ENCODE results near the gene FLRT1.

Gene FLRT1

DNA sequence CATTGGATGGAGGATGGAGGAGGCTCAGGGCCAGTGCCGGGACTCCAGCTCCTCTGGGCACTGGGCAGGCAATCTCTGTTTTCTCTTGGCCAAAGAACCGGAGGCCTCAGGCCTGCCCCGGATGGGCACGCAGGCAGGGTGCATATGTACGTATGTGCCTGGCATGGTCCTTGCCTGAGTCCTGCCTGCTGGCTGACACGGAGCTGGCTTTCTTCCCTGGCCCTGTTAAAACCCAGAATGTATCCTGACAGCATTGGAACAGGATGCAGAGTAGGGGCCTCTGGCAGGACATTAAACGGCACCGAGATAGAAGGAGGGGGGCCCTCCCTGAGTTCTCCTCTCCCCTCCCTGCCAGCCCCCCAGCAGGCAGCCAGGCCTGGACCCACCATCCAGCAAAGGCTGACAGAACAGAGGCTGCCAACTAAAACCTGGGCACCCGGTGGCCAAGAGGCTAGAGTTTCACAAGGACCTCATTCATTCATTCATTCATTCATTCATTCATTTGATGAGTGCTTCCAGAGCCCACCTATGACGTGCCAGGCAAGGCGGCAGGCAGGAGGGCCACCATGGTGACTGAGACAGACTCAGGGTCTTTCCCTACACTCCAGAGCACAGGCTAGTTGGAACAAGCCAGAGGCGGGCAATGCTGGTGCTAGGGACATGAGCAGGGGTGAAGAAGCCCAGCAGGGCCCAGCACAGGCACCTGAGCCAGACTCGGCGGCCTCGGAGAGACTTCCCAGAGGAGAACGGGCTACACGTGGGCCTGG lies 28.8 kb downstream of the FLRT1 start:
- no peak overlapping the region for H3K27ac ChIP-seq (ENCODE audit: low read length)
- no peaks in the 10 kb centered on the region for H3K4me1 ChIP-seq (ENCODE audit: low read length)
- no peaks in the 10 kb centered on the region for H3K9me3 ChIP-seq (replicated peaks; ENCODE audit: insufficient read depth, low read length)
- no peaks in the 10 kb centered on the region for H3K27me3 ChIP-seq (replicated peaks; ENCODE audit: insufficient read depth, low read length)
- no peaks in the 10 kb centered on the region for H3K79me2 ChIP-seq (ENCODE audit: low read length)
- H3K4me3 ChIP-seq (ENCODE audit: low read length), result no peak overlapping the region
- no peaks in the 10 kb centered on the region for H3K9me2 ChIP-seq (replicated peaks; ENCODE audit: insufficient read depth, low read length)
- H2AFZ ChIP-seq (ENCODE audit: low read length), result no peak overlapping the region
- no peaks in the 10 kb centered on the region for H3F3A ChIP-seq (ENCODE audit: insufficient read depth, low read length)
- no peak for DNase-seq
- H3K4me2 ChIP-seq (ENCODE audit: low read depth, low read length), result no peak overlapping the region
- TF ChIP-seq, protein P1, sequence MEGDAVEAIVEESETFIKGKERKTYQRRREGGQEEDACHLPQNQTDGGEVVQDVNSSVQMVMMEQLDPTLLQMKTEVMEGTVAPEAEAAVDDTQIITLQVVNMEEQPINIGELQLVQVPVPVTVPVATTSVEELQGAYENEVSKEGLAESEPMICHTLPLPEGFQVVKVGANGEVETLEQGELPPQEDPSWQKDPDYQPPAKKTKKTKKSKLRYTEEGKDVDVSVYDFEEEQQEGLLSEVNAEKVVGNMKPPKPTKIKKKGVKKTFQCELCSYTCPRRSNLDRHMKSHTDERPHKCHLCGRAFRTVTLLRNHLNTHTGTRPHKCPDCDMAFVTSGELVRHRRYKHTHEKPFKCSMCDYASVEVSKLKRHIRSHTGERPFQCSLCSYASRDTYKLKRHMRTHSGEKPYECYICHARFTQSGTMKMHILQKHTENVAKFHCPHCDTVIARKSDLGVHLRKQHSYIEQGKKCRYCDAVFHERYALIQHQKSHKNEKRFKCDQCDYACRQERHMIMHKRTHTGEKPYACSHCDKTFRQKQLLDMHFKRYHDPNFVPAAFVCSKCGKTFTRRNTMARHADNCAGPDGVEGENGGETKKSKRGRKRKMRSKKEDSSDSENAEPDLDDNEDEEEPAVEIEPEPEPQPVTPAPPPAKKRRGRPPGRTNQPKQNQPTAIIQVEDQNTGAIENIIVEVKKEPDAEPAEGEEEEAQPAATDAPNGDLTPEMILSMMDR (IDR thresholded peaks at IDR 0.05; ENCODE audit: low read length), result no peak
- TF ChIP-seq EZH2phosphoT487 (IDR thresholded peaks at IDR 0.05; ENCODE audit: low read length) (no peak), EZH2 (optimal IDR thresholded peaks at IDR 0.05; ENCODE audit: low read depth, low read length) (no peak)
- no peaks in the 10 kb centered on the region for H3K36me3 ChIP-seq (replicated peaks; ENCODE audit: insufficient read depth, low read length)
- no peak overlapping the region for H3K9ac ChIP-seq (ENCODE audit: low read length)
- H4K20me1 ChIP-seq (ENCODE audit: insufficient read depth, low read length), result no peaks in the 10 kb centered on the region

DNA sequence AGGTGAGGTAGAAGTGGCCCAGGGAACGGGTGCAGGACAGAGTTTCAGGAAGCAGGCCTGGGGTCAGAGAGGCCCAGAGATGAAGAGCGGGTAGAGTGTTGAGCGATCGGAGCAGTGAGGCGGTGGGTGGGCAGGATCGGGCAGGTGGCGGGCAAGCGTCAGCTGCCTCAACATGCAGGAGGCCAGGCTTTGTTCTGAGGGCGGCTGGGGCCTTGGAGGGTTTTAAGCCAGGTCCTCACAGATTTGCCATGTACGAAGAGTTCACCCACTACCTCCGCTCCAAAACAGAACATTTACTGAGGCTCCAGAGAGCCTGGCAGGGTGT lies 29.4 kb downstream of the FLRT1 start:
- H3K9me2 ChIP-seq (replicated peaks; ENCODE audit: insufficient read depth, low read length), result no peaks in the 10 kb centered on the region
- no peak overlapping the region for H3K9ac ChIP-seq (ENCODE audit: low read length)
- H3K4me1 ChIP-seq (ENCODE audit: low read length), result no peaks in the 10 kb centered on the region
- no peak overlapping the region for H3K4me2 ChIP-seq (ENCODE audit: low read depth, low read length)
- no peaks in the 10 kb centered on the region for H4K20me1 ChIP-seq (ENCODE audit: insufficient read depth, low read length)
- no peaks in the 10 kb centered on the region for H3K9me3 ChIP-seq (replicated peaks; ENCODE audit: insufficient read depth, low read length)
- no peak overlapping the region for H3K4me3 ChIP-seq (ENCODE audit: low read length)
- DNase-seq, result no peak
- no peaks in the 10 kb centered on the region for H3K79me2 ChIP-seq (ENCODE audit: low read length)
- no peaks in the 10 kb centered on the region for H3K36me3 ChIP-seq (replicated peaks; ENCODE audit: insufficient read depth, low read length)
- TF ChIP-seq EZH2phosphoT487 (IDR thresholded peaks at IDR 0.05; ENCODE audit: low read length), result no peak
- H3K27ac ChIP-seq (ENCODE audit: low read length), result no peak overlapping the region
- H2AFZ ChIP-seq (ENCODE audit: low read length), result no peak overlapping the region
- no peaks in the 10 kb centered on the region for H3K27me3 ChIP-seq (replicated peaks; ENCODE audit: insufficient read depth, low read length)
- H3F3A ChIP-seq (ENCODE audit: insufficient read depth, low read length), result no peaks in the 10 kb centered on the region

- H3K4me3 ChIP-seq (ENCODE audit: low read length), result no peak overlapping the region
- H3K9me3 ChIP-seq (replicated peaks; ENCODE audit: insufficient read depth, low read length), result no peaks in the 10 kb centered on the region
- no peak for TF ChIP-seq EZH2 (optimal IDR thresholded peaks at IDR 0.05; ENCODE audit: low read depth, low read length)
- TF ChIP-seq, protein P1 (IDR thresholded peaks at IDR 0.05; ENCODE audit: low read length), result no peak
- H3K4me2 ChIP-seq (ENCODE audit: low read depth, low read length), result no peak overlapping the region
- H3K36me3 ChIP-seq (replicated peaks; ENCODE audit: insufficient read depth, low read length), result no peaks in the 10 kb centered on the region
- H2AFZ ChIP-seq (ENCODE audit: low read length), result no peak overlapping the region
- no peaks in the 10 kb centered on the region for H4K20me1 ChIP-seq (ENCODE audit: insufficient read depth, low read length)
- no peak overlapping the region for H3K27ac ChIP-seq (ENCODE audit: low read length)
- no peaks in the 10 kb centered on the region for H3K9me2 ChIP-seq (replicated peaks; ENCODE audit: insufficient read depth, low read length)
- H3K4me1 ChIP-seq (ENCODE audit: low read length), result no peaks in the 10 kb centered on the region
- no peaks in the 10 kb centered on the region for H3F3A ChIP-seq (ENCODE audit: insufficient read depth, low read length)
- H3K79me2 ChIP-seq (ENCODE audit: low read length), result no peaks in the 10 kb centered on the region
- H3K9ac ChIP-seq (ENCODE audit: low read length), result no peak overlapping the region
- H3K27me3 ChIP-seq (replicated peaks; ENCODE audit: insufficient read depth, low read length), result no peaks in the 10 kb centered on the region
- DNase-seq, result no peak
Observed at GRCh38 chr11:64065712-64066111, 30.0 kb downstream of the FLRT1 start.

DNA sequence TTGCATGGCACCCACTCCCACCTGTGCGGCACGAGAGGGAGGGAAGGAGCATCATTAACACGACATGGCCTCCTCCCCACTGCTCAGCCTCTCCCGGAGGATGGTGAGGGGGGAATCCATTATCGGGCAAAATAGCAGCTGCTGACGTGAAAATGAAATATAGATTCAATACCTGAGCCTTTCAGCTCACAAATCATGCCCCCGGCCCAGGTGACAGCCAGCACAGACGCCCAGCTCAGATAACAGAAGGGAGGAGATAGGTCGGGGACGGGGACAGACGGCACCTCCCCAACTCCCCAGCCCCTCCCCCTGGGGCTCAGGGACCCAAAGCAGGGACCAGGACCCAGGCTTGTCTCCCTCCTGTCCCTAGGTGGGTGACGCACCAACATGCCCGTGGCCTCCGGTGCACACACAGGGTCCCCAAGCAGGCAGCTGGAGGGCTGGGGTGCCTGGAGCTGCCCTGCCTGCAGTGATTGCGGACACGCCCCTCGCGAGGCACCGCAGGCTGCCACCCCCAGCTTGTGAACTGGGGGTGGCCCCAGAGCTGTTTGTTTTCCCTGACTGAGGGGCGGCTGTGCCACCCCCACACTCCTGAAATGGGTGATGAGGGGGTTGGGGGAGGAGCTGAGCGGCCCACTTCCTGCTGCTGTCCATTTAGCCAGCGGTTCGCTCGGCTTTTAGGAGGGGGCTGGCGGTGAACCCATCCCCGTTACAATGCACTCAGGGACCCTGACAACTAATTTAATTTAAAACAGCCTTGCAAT lies 31.7 kb downstream of the FLRT1 start:
- no peak for DNase-seq
- no peaks in the 10 kb centered on the region for H3K9me3 ChIP-seq (replicated peaks; ENCODE audit: insufficient read depth, low read length)
- no peak overlapping the region for H3K9ac ChIP-seq (ENCODE audit: low read length)
- H3K27ac ChIP-seq (ENCODE audit: low read length), result no peak overlapping the region
- no peaks in the 10 kb centered on the region for H3K36me3 ChIP-seq (replicated peaks; ENCODE audit: insufficient read depth, low read length)
- no peak for TF ChIP-seq EZH2 (optimal IDR thresholded peaks at IDR 0.05; ENCODE audit: low read depth, low read length)
- TF ChIP-seq EZH2phosphoT487 (IDR thresholded peaks at IDR 0.05; ENCODE audit: low read length), result no peak
- TF ChIP-seq, protein P1 (IDR thresholded peaks at IDR 0.05; ENCODE audit: low read length), result no peak
- H3K4me2 ChIP-seq (ENCODE audit: low read depth, low read length), result no peak overlapping the region
- H3K27me3 ChIP-seq (replicated peaks; ENCODE audit: insufficient read depth, low read length), result no peaks in the 10 kb centered on the region
- no peaks in the 10 kb centered on the region for H4K20me1 ChIP-seq (ENCODE audit: insufficient read depth, low read length)
- H2AFZ ChIP-seq (ENCODE audit: low read length), result no peak overlapping the region
- no peaks in the 10 kb centered on the region for H3K4me1 ChIP-seq (ENCODE audit: low read length)
- H3K4me3 ChIP-seq (ENCODE audit: low read length), result no peak overlapping the region
- H3K79me2 ChIP-seq (ENCODE audit: low read length), result no peaks in the 10 kb centered on the region
- H3K9me2 ChIP-seq (replicated peaks; ENCODE audit: insufficient read depth, low read length), result no peaks in the 10 kb centered on the region
- H3F3A ChIP-seq (ENCODE audit: insufficient read depth, low read length), result no peaks in the 10 kb centered on the region
